HEK293 (cell line): ENCODE data around the gene PRRT3.

Experiments used
- CTCF ChIP-seq: fragments of 450-650 bp; formaldehyde crosslinking; IDR thresholded peaks from 2 replicates; pipeline ENCODE4 v1.5.1; 2016; ENCODE audit warnings: missing biosample characterization, missing genetic modification characterization
- SETDB1 ChIP-seq: IDR thresholded peaks from one replicate; pipeline ENCODE4 v1.6.1; 2017; ENCODE audit warnings: mild to moderate bottlenecking, low read length, moderate library complexity, mixed read lengths; ENCODE audit not compliant: insufficient read length
- YY2 ChIP-seq: fragments of 450-650 bp; formaldehyde crosslinking; IDR thresholded peaks from 2 replicates; pipeline ENCODE4 v1.5.1; 2016; ENCODE audit warnings: missing biosample characterization, missing genetic modification characterization
- ZBTB11 ChIP-seq: fragments of 450-650 bp; formaldehyde crosslinking; conservative IDR thresholded peaks from 2 replicates; pipeline ENCODE4 v1.5.1; 2016; ENCODE audit warnings: low read depth, missing biosample characterization, missing genetic modification characterization
- ZNF37A ChIP-seq: fragments of 450-650 bp; IDR thresholded peaks from 2 replicates; pipeline ENCODE4 v1.5.1; 2018; ENCODE audit warnings: missing biosample characterization, missing genetic modification characterization
- ZNF423 ChIP-seq: fragments of 450-650 bp; formaldehyde crosslinking; IDR thresholded peaks from 2 replicates; pipeline ENCODE4 v1.5.1; 2016; ENCODE audit warnings: missing biosample characterization, missing genetic modification characterization
- ZNF549 ChIP-seq: fragments of 450-650 bp; IDR thresholded peaks from 2 replicates; pipeline ENCODE4 v1.5.1; 2018; ENCODE audit warnings: missing biosample characterization, missing genetic modification characterization, mild to moderate bottlenecking, inconsistent platforms, moderate library complexity
- ZNF707 ChIP-seq: fragments of 450-650 bp; formaldehyde crosslinking; IDR thresholded peaks from 2 replicates; pipeline ENCODE4 v1.5.1; 2016; ENCODE audit warnings: missing biosample characterization, missing genetic modification characterization
- ZXDB ChIP-seq: fragments of 450-650 bp; formaldehyde crosslinking; IDR thresholded peaks from 2 replicates; pipeline ENCODE4 v1.5.1; 2016; ENCODE audit warnings: missing biosample characterization, missing genetic modification characterization

- no peak for TF ChIP-seq ZNF37A (tag by site-specific recombination)
- no peak for TF ChIP-seq CTCF (tag by site-specific recombination)
- no peak for TF ChIP-seq SETDB1
- no peak for TF ChIP-seq ZNF423 (tag by site-specific recombination)
- TF ChIP-seq ZXDB (tag by site-specific recombination) = peak; percentile 33; the same call in 1 of the 2 replicates
- TF ChIP-seq YY2 (tag by site-specific recombination) = no peak
- no peak for TF ChIP-seq ZNF707
- TF ChIP-seq ZNF549 (tag by site-specific recombination) = no peak
- no peak for TF ChIP-seq ZBTB11 (tag by site-specific recombination)
Measured at GRCh38 chr3:9955067-9955502, 2.9 kb upstream of the PRRT3 start.
